ENCODE results near the gene CCDC188. TPM values are rescaled to one million over a fixed set of nuclear protein-coding genes. Genes with fewer than 3 reads are reported as not detected.

Gene CCDC188
- total and polyA plus RNA-seq, 9 of the 15 experiments (the other 6 are each of a cell fraction or from before 2014, with no cell fraction given), result not detected

GRCh38 chr22:20183101-20183500, 32.2 kb upstream of the CCDC188 start (continued):
- TF ChIP-seq E2F5 (CRISPR knock-in tag; IDR thresholded peaks at IDR 0.05) (no peak), IRF2 (CRISPR knock-in tag; IDR thresholded peaks at IDR 0.05) (no peak), CHD7 (IDR thresholded peaks at IDR 0.05; ENCODE audit: low read depth, low read length) (no peak), TARDBP (IDR thresholded peaks at IDR 0.05) (no peak), MED1 (CRISPR knock-in tag; IDR thresholded peaks at IDR 0.05; ENCODE audit: borderline replicate concordance) (no peak), ZNF445 (CRISPR knock-in tag; IDR thresholded peaks at IDR 0.05; ENCODE audit: low read depth) (no peak), DPF2 (IDR thresholded peaks at IDR 0.05) (no peak), SLC30A9 (CRISPR knock-in tag; IDR thresholded peaks at IDR 0.05) (no peak)
